ENCODE results near the gene SDC1. TPM values are rescaled to one million over a fixed set of nuclear protein-coding genes. Genes with fewer than 3 reads are reported as not detected.

SDC1 gene
- total and polyA plus RNA-seq, 2 of the 8 experiments (the other 6 are each of a cell fraction or from before 2014, with no cell fraction given) = 45.3 to 73.3 TPM

- CTCF ChIA-PET (ENCODE audit: partially characterized antibody) = interaction anchor here (1.4 to 1.8 kb wide), 2 partner anchors 10 to 24 kb away, joined by 3 to 4 read pairs; no protein-coding TSS in a partner anchor
- Histone ChIP-seq H3K56ac (replicated peaks; ENCODE audit: insufficient read length, low read depth, low read length) (no peak overlapping the region), H3K9me3 (ENCODE audit: insufficient read depth in 2 of 2, low read depth in 1 of 2, low read length in 1 of 2) (no peaks in the 10 kb centered on the region; a peak in 1 of 4 replicates)
These were observed 24.0 kb downstream of the SDC1 start for GRCh38 chr2:20200697-20201555.

More at GRCh38 chr2:20200697-20201555, 24.0 kb downstream of the SDC1 start:
- Histone ChIP-seq H4K91ac (replicated peaks; ENCODE audit: insufficient read length, low read length) (no peak overlapping the region), H3K4me2 (ENCODE audit: insufficient read depth in 1 of 2, low read depth in 2 of 2, low read length in 2 of 2) (no peak overlapping the region), H4K5ac (ENCODE audit: insufficient read length, low read depth, low read length) (no peak overlapping the region), H2AK5ac (ENCODE audit: low read depth, low read length) (no peak overlapping the region), H4K20me1 (replicated peaks in 1 of 2; ENCODE audit: control insufficient read depth in 1 of 2, insufficient read depth in 2 of 2, low read length in 2 of 2) (peaks cover 0 to 4% of the 10 kb centered on the region in 2 experiments), H3K4me3 (ENCODE audit: extremely low read depth in 1 of 4, insufficient read depth in 2 of 4, low read depth in 3 of 4, low read length in 4 of 4) (no peak overlapping the region), H2BK20ac (ENCODE audit: low read length) (no peak overlapping the region), H3K27me3 (replicated peaks in 1 of 4; ENCODE audit: control insufficient read depth in 3 of 4, extremely low read depth in 1 of 4, insufficient read depth in 3 of 4, low read length in 3 of 4) (no peaks in the 10 kb centered on the region), H2BK12ac (ENCODE audit: low read depth, low read length) (no peak overlapping the region), H2BK5ac (ENCODE audit: low read depth, low read length) (no peak overlapping the region), H3K79me1 (ENCODE audit: low read depth, low read length) (no peaks in the 10 kb centered on the region), H3K36me3 (ENCODE audit: control insufficient read depth in 2 of 4, insufficient read depth in 4 of 4, low read length in 3 of 4) (peaks cover 4 to 47% (median 26%) of the 10 kb centered on the region in 4 experiments; a peak in 6 of 8 replicates), H3K9ac (replicated peaks in 1 of 4; ENCODE audit: extremely low read depth in 1 of 4, low read depth in 3 of 4, low read length in 3 of 4) (no peak overlapping the region), H3K4me1 (replicated peaks in 1 of 4; ENCODE audit: control insufficient read depth in 3 of 4, insufficient read depth in 4 of 4, low read length in 3 of 4) (peaks cover 0 to 5% (median 0%) of the 10 kb centered on the region in 4 experiments; a peak in 1 of 7 replicates), H3K18ac (ENCODE audit: extremely low read depth, low read length) (no peak overlapping the region), H2BK15ac (ENCODE audit: low read length) (no peak overlapping the region), H3K27ac (ENCODE audit: low read depth, low read length) (no peak overlapping the region), H3K14ac (ENCODE audit: insufficient read length) (no peak overlapping the region), H3K23ac (ENCODE audit: insufficient read length) (no peak overlapping the region), H4K8ac (ENCODE audit: extremely low read depth, insufficient read depth, low read length) (peak overlapping the region; percentile 9; the same call in 1 of the 2 replicates), H2BK120ac (replicated peaks; ENCODE audit: low read depth, low read length) (no peak overlapping the region), H3K79me2 (ENCODE audit: control insufficient read depth in 1 of 2, insufficient read depth in 2 of 2, low read length in 2 of 2) (no peaks in the 10 kb centered on the region), H2AFZ (ENCODE audit: low read length) (no peak overlapping the region), H3K4ac (replicated peaks; ENCODE audit: insufficient read length, low read depth, low read length) (no peak overlapping the region), H3K23me2 (ENCODE audit: low read depth, low read length) (no peaks in the 10 kb centered on the region)
- FAIRE-seq (no peak), DNase-seq (ENCODE audit: low read depth in 1 of 2, low spot score in 2 of 2) (no peak)
- 96% methylated on average over 26 of the region's 26 CpGs; no CpG with 5 or more reads in 1 of the 2 experiments for WGBS, 2 experiments (ENCODE audit: extremely low coverage in 1 of 2, insufficient coverage in 1 of 2, insufficient read length in 1 of 2, insufficient replicate concordance in 2 of 2, low coverage in 1 of 2, low lambda C conversion rate in 2 of 2, missing lambda C conversion rate in 1 of 2)
- POLR2A ChIA-PET (ENCODE audit: partially characterized antibody) = no interaction called here
- TF ChIP-seq CTCF (IDR thresholded peaks at IDR 0.05; ENCODE audit: control extremely low read depth in 1 of 3, insufficient read depth in 1 of 3, low read depth in 1 of 3, low read length in 3 of 3) (no peak), POLR2A (IDR thresholded peaks at IDR 0.05; ENCODE audit: control extremely low read depth in 1 of 2, low read depth in 2 of 2, low read length in 2 of 2) (no peak), SIN3A (conservative IDR thresholded peaks at IDR 0.05 in 1 of 2, IDR thresholded peaks at IDR 0.05 in 1 of 2; ENCODE audit: low read depth in 1 of 2, low read length in 2 of 2) (no peak), CHD1 (IDR thresholded peaks at IDR 0.05; ENCODE audit: low read depth, low read length) (no peak), HDAC6 (IDR thresholded peaks at IDR 0.05; ENCODE audit: low read depth, low read length) (no peak), MAFK (IDR thresholded peaks at IDR 0.05; ENCODE audit: low read depth, low read length) (no peak), TEAD4 (IDR thresholded peaks at IDR 0.05; ENCODE audit: low read depth, low read length) (no peak)
